Fibroblast of mammary gland (primary cell): ENCODE results near the gene MPP3.

ENCODE experiments used
- DNase-seq: peaks from one replicate; pipeline ENCODE4 v3.0.0-alpha.2; 2010; ENCODE audit warnings: low read depth
- H3K4me3 ChIP-seq: 2 replicates; pipeline ENCODE4 v1.5.1; 2011; ENCODE audit warnings: low read depth, mild to moderate bottlenecking, low read length, moderate library complexity; ENCODE audit not compliant: control insufficient read depth
- TF ChIP-seq, protein P1 (sequence below): conservative IDR thresholded peaks from 2 replicates; pipeline ENCODE4 v1.5.1; 2011; ENCODE audit warnings: low read depth, low read length, inconsistent platforms; ENCODE audit not compliant: control insufficient read depth, insufficient read depth

The MPP3 gene

DNA sequence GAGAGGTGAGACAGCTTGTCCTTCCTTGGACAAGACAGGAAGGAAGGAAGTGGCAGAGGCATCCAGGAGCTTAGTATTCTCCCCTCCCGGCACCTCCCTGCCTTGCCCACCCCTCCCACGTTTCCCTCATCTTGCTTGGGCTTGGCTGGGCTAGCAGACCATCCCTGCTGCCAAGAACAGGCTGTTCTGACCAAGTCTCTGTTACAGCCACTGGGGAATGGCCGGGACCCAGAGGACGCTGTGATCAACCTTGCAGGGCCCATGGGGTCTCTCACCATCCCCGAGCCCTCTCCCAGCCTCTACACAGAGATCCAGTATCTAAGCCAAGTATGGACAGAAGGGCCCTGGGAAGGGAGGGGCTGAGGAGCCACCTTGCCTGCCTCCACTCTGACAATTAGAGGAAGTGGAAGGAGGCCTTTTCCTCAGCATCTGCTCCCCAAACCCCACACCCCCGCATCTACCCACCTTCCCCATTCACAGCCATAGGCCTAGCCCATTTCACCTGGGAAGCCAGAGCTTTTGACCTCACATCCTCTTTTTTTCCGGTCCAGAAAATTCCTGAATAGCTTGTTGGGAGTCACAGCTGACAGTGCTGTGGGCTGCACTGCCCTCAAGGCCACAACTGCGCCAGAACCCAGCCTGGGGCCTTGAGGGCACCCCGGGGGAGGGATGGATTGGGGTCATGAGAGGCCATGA is 28.1 kb upstream of the MPP3 start:
- H3K4me3 ChIP-seq, result no peak overlapping the region
- TF ChIP-seq, protein P1, sequence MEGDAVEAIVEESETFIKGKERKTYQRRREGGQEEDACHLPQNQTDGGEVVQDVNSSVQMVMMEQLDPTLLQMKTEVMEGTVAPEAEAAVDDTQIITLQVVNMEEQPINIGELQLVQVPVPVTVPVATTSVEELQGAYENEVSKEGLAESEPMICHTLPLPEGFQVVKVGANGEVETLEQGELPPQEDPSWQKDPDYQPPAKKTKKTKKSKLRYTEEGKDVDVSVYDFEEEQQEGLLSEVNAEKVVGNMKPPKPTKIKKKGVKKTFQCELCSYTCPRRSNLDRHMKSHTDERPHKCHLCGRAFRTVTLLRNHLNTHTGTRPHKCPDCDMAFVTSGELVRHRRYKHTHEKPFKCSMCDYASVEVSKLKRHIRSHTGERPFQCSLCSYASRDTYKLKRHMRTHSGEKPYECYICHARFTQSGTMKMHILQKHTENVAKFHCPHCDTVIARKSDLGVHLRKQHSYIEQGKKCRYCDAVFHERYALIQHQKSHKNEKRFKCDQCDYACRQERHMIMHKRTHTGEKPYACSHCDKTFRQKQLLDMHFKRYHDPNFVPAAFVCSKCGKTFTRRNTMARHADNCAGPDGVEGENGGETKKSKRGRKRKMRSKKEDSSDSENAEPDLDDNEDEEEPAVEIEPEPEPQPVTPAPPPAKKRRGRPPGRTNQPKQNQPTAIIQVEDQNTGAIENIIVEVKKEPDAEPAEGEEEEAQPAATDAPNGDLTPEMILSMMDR, result no peak
- no peak for DNase-seq

DNA sequence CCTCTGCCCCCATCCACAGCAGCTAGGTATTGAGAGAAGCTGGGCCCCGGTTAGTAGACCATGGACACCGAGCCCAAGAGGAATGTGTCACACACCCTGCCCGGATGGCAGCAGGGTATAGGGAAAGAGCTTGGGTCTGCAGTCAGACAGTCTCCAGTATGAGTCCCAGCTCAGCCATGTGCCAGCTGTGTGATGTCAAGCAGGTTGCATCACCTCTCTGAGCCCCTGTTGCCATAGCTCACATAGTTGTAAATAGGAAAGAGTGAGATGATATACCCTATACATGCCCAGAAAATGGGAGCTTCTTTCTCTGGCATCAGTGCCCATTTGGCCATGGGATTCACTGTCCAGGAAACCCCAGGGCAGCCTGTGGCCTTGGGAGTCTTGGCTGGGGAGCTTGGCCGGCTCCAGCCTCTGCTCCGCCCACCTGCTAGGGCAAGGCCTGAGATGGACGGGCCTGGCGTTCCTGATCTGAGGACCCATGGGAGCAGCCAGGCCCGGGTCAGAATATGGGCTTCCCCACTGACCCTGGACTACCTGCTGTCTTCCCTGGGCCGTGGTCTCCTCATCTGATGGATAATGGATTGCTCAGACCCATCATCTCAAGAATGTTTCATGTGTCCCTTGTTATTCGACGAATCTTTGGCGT is 27.3 kb upstream of the MPP3 start:
- TF ChIP-seq, protein P1, result no peak
- no peak for DNase-seq
- H3K4me3 ChIP-seq, result no peak overlapping the region

DNA sequence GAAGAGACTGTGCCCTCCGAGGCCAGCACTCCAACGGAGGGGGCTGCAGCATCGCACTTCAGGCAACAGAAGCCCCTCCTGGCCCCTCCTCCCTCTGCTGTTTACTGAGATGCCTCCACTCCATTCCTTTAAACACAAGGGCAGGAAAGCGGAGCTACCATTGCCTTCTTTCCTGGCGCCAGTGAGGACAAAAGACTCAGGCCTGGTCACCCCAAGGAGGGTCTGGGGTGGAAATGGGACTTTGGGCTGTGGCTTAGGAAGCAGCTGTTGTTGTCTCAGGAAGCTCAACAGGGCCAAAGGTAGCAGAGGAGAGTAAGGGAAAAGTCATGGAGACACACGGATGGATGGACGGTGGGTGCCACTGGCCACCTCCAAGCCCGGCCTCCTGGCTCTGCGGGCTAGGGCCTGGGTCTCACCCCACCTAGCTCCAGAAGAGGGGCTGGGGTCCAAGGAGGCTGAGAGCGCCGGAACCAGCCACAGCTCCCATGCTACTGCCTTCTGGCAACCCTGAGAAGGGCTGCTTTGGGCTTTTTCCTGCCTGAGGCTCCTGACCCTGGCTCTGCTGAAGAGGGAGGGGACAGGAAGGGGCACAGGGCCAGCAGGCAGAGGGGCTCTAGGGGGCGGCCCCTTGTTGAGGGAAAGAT is 25.1 kb upstream of the MPP3 start:
- no peak overlapping the region for H3K4me3 ChIP-seq
- no peak for DNase-seq
- TF ChIP-seq, protein P1, result no peak

DNA sequence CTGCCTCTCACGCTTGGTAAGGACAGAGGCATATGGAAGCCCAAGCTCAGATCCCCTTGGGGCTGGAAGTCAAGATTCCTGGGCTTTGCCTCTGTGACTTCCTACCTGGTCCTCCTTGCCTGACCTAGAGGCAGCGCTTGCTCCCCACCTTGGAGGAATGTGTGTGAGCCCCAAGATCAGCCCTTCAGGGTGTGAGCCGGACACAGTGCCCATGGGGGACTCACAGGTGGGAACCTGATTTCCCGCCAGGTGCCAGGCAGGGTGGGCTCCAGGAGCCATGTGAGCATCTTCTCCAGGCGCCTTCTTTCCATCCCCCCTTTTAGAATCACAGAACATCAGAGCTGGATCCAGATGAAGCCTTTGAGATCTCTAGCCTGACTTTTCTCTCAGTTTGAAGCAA is 24.2 kb upstream of the MPP3 start:
- no peak overlapping the region for H3K4me3 ChIP-seq
- DNase-seq, result no peak
- TF ChIP-seq, protein P1, result no peak

DNA sequence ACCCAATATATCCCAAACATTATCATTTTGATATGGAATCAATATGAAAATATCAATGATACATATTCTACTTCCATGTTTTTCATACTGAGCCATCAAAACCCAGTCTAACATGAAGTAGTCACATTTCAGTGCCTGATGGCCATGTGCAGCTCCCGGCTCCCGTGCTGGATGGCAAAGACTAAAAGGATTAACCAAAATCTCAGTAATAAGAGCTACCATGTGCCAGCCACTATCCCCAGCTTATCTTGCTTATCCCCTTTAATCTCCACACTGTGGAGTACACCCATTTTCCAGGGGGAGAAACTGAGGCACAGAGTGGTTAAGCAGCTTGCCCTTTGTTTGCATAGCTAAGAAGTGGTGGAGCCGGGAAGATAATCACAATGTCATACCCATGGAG is 23.2 kb upstream of the MPP3 start:
- no peak overlapping the region for H3K4me3 ChIP-seq
- TF ChIP-seq, protein P1, result no peak
- DNase-seq, result no peak

DNA sequence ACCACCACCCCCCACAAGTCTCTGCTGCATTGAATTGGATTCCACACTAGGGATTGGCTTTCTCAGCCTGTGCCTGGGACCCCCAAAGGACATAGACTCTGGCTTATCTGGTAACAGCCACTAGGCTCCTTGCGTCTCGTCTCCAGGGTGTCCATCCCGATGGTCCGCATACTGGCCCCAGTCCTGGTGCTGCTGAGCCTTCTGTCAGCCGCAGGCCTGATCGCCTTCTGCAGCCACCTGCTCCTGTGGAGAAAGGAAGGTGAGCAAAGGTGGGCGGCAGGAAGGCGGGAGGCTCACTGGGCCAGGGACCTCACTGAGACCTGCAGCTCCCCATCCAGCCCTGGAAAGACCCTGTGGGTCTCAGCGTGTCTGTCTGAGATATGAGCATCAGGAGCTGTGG is 22.1 kb upstream of the MPP3 start:
- TF ChIP-seq, protein P1, result no peak
- no peak for DNase-seq
- H3K4me3 ChIP-seq, result no peak overlapping the region
